ENCODE results near the gene SPR.

SPR gene

DNA sequence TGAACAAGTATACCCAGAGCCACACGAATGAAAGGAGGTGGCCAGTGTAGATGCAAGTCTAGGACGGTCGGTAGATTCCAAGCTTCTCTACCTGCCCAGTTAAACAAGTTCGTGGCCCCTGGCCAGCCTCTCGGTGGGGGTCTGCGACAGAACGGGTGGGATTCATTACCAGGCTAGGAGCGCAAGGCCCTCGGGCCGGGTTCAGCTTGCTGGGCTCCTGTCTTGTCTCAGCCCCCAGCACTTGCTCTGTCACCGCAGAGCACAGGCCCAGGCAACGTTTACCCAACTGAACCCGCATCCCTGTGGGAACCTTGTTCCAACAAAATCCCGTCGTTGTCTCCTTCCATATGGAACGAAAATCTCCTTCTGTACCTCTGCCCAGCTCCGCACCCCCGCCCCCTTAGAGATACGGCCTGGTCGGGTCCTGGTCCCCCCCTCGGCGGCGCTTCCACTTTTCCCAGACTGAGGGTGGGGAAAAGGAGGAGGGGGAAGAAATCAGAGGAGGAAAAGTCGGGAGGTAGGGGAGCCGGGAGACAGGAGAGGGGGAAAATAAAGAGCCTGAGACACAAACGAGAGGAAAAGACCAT, 28.2 kb downstream of the SPR start:
- DNase-seq (ENCODE audit: low read depth in 2 of 2): no peak

DNA sequence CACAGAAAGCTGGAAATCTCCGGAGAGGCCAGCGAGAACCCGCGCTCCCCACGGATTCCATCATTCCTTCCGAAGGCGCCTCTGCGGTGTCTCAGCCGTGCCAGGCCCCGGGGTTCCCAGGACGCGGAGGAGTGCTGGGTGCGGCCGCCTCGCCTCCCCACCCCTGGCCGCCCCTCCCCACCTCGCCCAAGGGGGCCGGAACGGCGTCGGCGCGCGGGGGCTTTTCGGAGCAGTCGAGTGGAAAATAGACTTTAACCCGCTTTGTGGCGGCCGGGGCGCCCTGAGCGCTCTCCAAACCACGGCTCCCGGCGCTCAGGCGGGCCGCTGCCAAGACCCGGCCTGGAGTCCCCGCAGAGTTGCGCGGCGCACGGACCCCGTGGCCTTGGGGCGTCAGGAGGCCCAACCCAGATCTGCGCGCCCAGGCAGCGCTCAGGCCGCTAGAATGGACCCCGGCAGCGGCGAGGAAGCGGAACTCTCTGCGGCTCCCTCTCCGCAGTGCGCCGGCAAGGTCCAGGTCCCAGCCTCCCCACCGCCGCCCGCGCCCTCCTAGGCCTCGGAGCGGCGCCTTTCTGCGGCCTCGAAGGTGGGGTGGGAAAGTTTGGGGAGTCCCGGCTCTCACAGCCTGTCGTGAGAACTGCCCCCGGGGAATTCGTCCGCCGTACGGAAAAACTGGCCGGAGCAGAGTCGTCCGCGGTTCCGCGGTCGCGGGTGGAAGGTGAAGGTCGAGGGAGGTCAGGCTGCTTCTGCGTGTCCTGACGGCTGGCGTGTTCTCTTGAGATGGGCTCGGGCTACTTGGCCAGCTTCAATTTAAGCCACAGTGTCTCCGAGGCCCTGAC, 28.9 kb downstream of the SPR start:
- no peak for DNase-seq (ENCODE audit: low read depth in 2 of 2)

DNA sequence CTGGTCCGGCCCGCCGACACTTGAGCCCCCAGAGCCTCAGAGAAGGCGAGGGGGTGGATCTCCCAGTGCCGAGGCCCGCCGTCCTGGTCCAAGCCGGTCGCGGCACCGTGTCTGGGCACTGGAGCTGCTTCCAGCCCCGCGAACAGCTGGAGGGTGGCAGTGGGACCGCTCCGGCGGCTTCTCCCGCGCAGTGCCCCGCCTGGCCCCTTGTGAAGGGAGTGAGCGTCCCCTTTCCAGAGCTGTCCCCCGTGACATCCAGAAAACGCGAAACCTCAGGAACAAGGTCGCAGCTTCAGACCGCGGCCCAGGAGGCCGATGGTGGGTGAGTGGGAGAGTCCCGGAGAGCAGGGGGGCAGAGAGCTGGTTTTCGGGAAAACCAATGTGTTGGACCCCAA, 29.5 kb downstream of the SPR start:
- DNase-seq (ENCODE audit: low read depth in 2 of 2): no peak

DNA sequence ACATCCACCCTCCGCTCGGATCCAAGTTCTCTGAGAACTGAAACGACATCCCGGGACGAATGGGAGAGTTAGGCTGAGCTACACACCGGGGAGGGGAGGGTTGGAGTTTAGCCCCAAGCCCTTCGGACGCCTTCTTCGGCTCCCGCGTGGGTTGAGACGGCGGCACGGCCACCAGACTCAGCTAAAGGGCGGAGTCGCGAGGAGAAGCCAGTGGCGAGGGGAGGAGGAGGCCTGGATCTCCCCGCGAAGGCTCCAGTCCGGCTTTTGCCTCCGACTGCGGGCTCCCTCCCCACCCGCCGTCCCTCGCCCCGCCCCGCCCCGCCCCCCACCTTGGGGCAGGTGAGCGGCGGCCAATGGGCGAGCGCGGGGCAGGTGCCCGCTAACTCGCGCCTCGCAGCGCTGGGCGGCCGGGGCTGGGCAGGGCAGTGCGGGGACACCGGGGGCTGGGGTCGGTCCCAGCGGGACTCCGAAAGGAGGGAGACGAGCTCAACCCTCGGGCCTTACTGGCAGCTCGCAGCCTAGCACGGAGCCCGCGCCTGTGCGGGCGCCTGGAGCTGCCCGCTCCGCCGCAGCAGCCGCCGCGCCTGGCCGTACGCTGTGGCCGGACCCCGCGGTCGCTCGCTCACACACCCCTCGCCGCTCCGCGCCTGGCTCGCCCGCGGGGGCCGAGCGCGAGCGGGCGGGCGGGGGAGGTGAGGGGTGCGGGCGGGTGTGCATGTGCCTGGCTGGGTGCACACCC, 30.1 kb downstream of the SPR start, which contains the start of gene EMX1:
TSS of gene EMX1 (plus strand) at position 382 of the 739 bp plus-strand sequence. CDS start at position 716, 334 bp downstream.
- no peak for DNase-seq (ENCODE audit: low read depth in 2 of 2)

DNA sequence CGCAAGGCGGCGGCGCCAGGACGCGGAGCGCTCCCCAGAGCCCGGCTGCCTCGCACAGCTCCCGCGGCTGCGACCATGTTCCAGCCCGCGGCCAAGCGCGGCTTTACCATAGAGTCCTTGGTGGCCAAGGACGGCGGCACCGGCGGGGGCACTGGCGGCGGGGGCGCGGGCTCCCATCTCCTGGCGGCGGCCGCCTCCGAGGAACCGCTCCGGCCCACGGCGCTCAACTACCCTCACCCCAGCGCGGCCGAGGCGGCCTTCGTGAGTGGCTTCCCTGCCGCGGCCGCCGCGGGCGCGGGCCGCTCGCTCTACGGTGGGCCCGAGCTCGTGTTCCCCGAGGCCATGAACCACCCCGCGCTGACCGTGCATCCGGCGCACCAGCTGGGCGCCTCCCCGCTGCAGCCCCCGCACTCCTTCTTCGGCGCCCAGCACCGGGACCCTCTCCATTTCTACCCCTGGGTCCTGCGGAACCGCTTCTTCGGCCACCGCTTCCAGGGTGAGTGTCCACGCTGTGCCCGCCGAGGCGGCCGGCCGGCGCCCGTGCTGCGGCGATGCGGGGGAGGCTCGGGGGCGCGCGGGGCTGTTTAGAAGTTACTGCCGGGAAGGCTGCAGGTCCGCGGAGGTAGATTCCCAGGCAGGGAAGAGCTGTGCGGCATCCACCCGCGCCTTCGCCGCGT, 30.8 kb downstream of the SPR start:
- DNase-seq (ENCODE audit: low read depth in 2 of 2): no peak

DNA sequence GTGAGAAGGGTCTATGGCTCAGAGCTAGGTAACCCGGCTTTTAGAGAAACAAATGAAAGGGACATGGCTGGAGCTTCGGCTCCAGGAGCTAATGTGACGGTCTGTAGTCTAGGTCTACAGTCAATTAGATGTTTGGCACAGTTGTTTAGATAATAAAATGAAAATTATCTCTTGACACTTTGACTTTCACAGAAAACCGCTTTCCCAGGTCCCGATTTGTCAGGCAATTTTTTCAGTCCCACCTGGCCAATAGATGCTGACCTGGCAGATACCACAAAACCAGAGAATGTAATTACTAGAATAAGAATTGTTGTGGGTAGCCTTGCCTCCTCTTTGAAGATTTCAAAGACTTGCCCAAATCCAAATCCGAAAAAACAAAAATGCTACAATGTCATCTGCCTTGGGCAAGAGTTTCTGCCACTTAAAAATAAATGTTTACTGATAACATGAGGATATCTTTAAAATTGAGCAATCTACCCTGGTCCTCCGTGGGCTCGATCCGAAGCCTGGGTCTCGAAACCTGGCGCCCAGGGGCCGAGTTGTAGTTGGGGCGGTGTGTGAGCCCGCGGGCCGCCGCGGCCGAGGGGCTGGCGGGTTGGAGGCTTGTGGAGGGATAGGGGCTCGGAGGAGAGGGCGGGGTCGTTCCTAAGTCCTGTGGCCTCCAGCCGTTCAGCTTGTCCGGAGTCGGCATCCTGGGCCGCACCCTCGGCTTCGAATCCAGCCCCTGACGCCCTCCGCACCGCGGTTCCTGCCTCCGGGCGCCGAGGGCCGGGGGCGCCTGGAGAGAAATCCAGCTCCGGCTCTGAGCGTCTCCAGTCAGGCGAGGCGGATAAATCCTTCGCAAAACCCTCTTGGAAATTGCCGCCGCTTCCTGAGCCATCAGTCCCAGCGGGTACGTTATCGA, 32.5 kb downstream of the SPR start:
- no peak for DNase-seq (ENCODE audit: low read depth in 2 of 2)

DNA sequence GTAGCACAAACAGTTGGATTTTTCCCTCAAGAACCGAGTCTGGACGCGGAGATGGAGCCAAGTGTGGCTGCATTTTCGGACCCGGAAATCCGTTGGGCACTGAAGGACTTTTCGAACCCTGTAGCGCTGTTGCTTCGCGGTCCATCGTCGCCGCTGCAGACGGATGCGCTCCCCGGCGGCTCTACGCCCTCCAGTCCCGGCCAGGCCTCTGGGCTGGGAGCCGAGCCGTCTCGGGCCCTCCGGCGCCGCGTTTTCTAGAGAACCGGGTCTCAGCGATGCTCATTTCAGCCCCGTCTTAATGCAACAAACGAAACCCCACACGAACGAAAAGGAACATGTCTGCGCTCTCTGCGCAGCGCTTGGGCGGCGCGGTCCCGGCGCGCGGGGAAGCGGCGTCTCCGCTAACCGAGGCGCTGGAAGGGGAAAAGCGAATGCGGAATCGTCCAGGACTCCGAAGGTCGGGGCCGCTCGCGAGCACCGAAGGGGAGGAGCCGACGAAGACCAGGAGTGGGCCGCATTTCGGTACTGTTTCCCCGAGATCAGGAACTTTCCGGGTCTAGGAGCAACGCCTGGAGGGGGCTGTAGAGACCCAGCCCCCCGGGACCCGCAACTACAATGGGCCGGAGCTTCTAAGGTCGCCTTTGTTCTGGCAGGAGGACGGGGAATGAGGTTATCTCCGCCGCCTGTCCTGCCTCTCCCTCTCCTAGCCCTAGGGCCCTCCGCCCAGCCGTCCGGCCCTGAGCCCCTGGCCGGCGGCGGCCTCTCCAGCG, 33.3 kb downstream of the SPR start:
- DNase-seq (ENCODE audit: low read depth in 2 of 2): no peak

DNA sequence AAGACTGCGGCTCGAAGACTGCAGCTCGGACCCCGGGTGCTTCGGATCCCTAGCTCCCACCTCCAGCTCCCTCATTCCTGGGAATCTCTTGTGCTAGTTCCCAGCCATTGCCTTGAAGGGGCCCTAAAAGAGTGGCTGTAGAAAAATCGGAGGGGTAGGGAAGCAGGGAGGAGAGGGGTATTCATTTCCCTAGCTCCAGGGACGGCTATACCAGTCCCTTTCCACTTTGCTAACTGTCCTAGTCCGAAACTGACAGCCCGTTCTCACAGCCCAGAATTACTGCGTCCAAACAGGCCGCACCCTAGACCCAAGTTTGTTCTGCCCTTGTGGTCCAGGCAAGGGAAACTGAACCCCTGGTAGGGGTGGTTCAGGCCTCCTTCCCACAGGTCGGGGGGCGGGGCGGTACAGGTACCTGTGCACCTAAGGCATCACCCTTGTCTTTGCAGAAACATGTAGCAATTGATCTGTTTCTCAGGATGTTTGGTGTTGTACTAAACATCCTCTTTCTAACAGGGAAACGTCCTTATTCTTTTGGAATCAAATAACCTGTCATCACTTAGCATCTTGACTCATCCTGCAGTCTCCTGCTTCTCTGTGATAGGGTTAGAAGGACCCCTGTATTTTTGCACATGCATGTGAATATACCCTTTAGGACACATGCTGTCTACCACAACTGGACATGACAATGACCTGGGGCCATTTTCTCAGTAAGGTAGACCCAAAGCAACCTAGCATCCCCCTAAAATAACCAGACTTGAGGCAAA, 34.1 kb downstream of the SPR start:
- no peak for DNase-seq (ENCODE audit: low read depth in 2 of 2)

DNA sequence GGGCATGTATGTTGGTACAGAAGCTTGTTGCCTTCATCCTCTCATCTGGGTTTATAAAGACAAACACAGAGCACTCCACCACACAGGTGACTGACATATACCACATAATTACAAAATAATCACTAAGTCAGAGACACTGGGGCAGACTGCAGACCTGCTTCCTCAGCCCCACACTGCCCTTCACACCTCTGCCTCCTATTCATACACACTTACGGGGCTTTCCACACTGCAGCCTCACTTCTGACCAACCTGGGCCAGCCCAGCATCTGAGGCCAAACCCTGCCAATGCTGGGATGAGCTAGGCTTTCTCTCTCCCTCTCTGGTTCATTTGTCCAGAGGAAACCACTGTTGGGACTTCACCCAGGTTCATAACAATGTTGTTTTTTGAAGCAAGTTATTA, 34.6 kb downstream of the SPR start:
- DNase-seq (ENCODE audit: low read depth in 2 of 2): no peak

DNA sequence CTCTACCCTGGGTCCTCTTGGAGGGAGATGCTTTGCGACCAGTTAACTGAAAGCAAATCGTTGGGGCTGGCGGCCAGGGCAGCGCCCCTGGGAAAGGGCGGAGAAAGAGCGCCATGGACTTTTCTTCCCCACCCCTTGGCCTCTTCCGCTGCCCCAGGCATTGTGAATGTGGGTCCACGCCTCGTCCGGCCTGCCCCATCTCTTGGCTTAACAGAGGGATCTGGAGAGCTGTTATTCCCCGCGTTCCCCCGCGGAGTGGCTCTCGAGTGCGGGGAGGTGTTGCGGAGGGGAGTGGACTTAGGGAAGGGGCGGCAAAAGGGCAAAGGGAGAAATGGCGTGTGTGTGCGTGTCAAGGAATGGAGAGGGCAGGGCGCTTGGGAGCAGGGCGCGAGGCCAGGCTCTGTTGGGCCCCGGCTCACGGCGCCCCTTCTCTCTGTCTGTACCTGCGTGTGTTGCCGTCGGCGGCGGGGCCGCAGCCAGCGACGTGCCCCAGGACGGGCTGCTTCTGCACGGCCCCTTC, 36.7 kb downstream of the SPR start:
- DNase-seq (ENCODE audit: low read depth in 2 of 2): no peak

DNA sequence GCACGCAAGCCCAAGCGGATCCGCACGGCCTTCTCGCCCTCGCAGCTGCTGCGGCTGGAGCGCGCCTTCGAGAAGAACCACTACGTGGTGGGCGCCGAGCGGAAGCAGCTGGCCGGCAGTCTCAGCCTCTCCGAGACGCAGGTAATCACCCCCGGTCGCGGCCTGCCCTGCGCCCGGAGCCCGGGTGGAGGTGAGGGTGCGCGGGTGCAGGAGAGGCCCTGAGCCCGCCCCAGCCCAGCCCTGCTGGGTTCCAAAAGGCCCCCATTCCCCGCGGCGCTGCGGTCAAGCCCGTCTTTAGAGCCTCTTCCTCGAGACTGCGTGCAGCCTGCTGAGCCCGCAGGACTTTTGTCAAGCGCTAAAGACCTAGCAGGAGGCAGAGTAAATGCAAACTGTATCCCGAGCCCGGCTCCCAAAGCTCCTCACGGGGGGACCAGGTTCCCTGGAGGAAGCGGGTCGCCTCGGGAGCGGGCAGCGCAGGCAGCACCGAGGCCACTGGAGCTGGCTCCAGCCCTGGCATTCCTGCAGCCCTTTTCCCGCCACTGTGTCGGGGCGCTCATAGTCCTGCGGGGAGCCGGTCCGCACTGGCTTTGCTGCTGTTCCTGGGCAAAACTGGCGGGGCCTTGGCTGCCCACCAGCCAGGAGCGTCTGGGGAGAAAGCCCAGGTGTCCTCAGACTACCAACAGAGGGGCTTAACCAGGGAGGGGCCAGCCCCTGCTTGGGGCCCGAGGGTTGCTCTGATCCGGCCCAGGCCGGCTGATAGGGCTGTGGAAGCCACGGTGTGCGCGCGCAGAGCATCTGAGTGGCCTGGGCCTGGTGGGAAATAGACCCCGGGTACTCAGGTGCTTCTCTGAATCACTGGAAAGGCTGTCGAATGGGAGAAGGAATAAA, 37.4 kb downstream of the SPR start:
- DNase-seq (ENCODE audit: low read depth in 2 of 2): no peak

DNA sequence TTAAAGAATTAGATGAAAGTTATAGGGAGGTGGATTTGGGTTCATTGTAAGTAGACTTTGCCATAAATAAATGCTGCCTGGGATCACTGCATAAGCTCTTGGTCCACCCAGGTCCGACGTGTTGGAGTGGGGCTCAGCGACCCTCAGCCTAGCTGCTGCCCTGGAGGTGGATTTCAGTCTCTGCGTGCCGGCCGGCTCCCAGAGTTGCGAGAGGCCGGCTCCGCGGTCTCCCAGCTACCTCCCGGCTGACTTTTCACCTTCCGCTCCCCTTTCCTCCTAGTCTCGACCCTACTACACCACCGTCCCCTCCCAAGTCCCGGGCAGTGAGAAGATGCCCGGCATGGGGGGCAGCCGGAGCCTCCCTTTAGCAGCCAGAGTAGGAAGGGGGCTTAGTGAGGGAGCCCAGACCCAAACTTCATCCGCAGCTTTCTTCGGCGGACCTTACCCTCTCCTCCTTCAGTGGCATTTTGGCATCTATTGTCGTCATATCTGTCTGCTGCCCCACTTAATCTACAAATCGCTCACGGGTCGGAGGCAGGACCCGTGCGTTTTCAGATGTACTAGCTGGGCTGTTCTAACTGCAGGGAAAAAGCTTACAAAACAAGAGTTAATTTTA, 38.2 kb downstream of the SPR start:
- no peak for DNase-seq (ENCODE audit: low read depth in 2 of 2)

DNA sequence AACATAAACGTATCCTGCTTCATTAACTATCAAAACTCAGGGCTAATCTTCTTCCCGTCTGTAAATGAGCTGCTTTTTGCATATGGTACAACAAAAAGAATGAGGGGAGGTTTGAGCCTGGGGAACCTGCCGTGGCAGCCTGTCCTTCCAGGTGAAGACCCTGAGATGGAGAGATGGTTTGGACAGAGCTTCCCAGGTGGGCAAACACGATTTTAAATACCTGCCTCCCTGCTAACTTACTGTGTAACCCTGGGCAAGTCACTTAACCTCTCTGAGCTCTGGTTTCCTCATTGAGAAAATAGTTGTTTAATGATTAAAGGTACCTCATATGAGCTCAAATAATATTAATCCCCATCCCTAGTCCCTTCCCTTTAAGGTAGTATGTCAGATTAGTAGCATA, 39.2 kb downstream of the SPR start:
- no peak for DNase-seq (ENCODE audit: low read depth in 2 of 2)

DNA sequence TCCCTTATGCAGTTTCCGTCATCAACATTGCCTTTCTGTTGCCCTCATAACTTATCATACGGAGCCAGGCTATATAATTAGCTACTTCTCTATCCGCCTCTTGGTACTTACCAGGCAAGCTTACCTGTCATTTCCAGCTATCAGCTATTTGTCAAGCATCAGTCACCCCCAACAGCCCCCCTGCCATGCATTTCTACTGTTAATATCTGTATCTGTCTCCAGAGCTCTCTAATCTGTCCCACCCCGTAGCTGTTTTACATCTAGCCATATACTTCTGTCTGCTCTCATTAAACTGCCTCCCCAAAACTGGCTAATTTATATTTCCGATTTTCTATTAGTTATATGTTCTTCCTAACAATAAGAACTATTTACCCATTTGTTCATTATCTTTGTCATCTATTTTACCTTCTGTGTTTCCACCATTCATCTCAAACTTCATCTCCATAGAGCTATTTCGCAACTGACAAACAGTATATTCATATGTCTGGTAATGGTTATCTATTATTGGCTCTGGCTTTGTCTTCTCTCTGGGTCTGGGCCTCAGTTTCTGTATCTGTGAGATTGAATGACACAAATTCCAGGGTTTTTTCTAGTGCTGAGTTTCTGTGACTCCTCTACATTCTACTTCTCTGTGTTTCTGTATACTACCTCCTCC, 39.7 kb downstream of the SPR start:
- DNase-seq (ENCODE audit: low read depth in 2 of 2): no peak

DNA sequence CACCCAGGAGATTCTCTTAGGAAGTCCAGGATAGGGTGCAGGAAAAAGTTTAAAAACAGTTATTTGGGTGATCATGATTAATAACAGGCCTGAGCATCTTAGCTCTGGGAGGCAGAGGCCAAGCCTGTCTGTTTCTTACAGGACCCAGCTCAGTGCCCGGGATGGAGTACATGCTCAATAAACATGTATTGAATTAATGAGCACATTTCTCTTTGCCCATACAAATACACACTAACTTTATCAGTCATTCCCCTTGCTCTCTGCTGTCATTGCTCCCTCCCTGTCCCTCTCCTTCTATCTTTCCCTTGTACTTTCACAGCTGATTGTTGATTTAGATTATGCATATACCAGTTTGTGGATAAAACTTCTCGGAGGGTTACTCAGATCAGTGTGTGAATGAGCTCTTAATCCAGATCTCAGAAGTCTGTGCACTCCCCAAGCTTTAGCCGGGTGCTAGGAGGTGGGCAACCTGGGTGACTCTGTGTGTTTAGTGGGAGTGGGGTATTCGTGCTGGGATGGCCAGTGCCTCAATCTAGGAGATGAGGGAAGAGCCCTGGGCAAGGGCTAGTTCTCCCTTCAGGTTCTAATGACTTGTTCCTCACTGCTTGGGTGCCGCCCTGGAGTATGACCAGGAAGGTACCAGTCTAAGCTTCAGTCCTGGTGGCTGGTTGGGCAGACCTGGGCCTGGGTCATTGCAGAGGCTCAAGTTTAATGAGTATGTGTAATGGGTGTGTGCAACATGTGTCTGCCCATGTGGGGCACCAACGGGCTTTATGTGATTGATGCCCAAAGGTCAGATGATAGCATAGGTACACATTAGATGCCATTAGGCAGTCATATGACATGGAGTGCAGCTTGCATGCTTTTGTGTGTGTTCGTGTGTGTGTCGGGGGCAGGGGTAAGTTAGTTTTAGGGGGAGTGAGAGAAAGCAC, 40.7 kb downstream of the SPR start:
- no peak for DNase-seq (ENCODE audit: low read depth in 2 of 2)

DNA sequence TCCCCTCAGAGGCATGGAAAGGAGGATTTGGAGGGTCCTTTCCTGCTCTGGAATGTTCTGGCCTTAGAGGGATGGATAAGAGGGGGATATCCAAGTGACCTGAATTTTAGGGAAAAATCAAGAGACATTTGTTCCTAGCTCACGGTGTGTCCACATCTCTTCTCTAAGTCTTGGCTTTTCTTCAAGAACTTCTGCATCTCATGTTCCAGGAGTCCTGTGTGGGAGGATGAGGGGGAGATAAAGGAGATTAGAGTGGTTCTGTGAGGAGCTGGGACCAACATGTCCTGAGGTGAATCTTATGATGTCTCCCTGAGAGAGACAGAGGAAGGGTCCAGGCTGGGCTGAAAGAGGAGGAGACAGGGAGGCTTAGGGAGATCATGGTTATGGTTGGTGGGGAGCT, 41.8 kb downstream of the SPR start:
- DNase-seq (ENCODE audit: low read depth in 2 of 2): no peak
